Right lung (tissue), 5 donors: Measurements from ENCODE around the gene ACTG2. TPM values are rescaled to one million over a fixed set of nuclear protein-coding genes. Genes with fewer than 3 reads are reported as not detected.

Experiments used
- DNase-seq, 2 donors: peaks; one replicate each; pipeline ENCODE4 v3.0.0-alpha.2; 2013
- polyA plus RNA-seq, 5 donors: library from polyadenylated mRNA; unstranded; fragments of 120-200 nt; gene quantifications; one replicate each; pipeline versions ENCODE4 v1.2.1 to v1.2.3, GENCODE V29; 2013; ENCODE audit warnings: inconsistent platforms in 1 of 5, low replicate concordance in 1 of 5; ENCODE audit not compliant: insufficient read length in 5 of 5, insufficient read depth in 1 of 5

ACTG2 gene
- polyA plus RNA-seq, 5 donors = 24.3 to 110 (median 50.0) TPM

GRCh38 chr2:73963385-73964120, 70.7 kb downstream of the ACTG2 start:
- DNase-seq = no peak

GRCh38 chr2:73964223-73964622, 71.4 kb downstream of the ACTG2 start:
- no peak for DNase-seq

- no peak for DNase-seq
Measured at GRCh38 chr2:73965053-73965452, 72.2 kb downstream of the ACTG2 start.

DNA sequence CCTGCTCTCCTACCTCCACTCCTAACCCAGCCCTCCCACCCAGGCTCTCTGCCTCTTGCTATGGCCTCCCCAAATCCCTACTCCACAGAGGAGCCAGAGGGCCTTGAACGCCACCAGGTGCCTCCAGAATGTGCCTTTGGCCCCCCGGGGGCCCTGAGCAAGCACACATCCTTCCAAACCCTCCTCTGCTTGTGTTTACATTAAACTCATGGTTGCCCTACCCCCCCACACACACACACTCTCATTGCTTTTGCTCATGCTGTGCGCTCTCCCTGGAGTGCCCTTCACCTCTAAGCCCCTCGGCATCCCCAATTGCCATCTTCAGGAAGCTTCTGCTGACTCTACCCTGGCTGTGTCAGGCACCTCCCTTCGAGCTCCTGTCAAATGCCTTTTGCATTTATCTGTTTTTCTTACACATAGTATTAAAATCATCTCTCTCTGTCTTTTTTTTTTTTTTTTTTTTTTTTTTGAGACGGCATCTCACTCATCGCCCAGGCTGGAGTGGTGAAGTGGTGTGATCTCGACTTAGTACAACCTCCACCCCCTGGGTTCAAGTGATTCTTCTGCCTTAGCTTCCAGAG, 75.6 kb downstream of the ACTG2 start:
- no peak for DNase-seq

DNA sequence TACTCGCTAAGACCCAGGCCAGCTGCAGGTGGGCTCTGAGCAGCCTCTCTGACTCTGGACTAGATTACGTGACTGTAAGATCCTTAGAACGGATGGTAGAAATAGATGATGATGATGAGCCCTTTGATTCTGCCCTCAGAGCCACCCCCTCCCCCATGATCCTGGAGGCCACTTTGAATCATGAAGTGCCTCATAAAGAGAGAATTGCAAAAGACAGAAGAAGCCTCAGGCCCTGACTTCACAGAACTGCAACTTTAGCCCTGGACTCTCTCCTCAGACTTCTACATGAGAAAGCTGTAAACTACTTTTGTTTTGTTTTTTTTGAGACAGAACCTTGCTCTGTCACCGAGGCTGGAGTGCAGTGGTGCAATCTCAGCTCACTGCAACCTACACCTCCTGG, 76.5 kb downstream of the ACTG2 start:
- no peak for DNase-seq

Other genes with a start within 250 kb of the ACTG2 start
- gene TPRKB, start 155.7 kb upstream of the ACTG2 start, polyA plus RNA-seq = 10 to 100 TPM; 64.9 to 92.0 (median 75.2) TPM
- gene DUSP11, start 112.9 kb upstream of the ACTG2 start, polyA plus RNA-seq = 10 to 100 TPM; 29.3 to 43.1 (median 31.5) TPM
- not detected for gene C2orf78, start 108.8 kb upstream of the ACTG2 start, polyA plus RNA-seq
- 10 to 100 TPM; 48.0 to 59.2 (median 57.3) TPM for gene STAMBP, start 64.0 kb upstream of the ACTG2 start, polyA plus RNA-seq
- gene DGUOK, start 33.9 kb downstream of the ACTG2 start, polyA plus RNA-seq = 10 to 100 TPM; 56.5 to 69.8 (median 65.2) TPM
- gene TET3, start 91.9 kb downstream of the ACTG2 start, polyA plus RNA-seq = 10 to 100 TPM; 15.9 to 22.9 (median 17.5) TPM